CMK (cell line): ENCODE results near the gene GABARAPL1.
"Not testable (repeated sequence)": the region's sequence is repeated elsewhere in the genome, so short reads cannot be mapped to it uniquely, and the experiment has no call there.

ENCODE experiments used
- DNase-seq: peaks from one replicate; pipeline ENCODE4 v3.0.0-alpha.2; 2010; ENCODE audit warnings: low read depth

GABARAPL1 gene

GRCh38 chr12:10212739-10213131 lies at the start of gene GABARAPL1:
Gene GABARAPL1 (plus strand): TSS chr12:10212877. CDS start chr12:10213130, 253 bp downstream.
- no peak for DNase-seq

GRCh38 chr12:10163084-10163483 lies 49.6 kb upstream of the GABARAPL1 start:
- no peak for DNase-seq

DNA sequence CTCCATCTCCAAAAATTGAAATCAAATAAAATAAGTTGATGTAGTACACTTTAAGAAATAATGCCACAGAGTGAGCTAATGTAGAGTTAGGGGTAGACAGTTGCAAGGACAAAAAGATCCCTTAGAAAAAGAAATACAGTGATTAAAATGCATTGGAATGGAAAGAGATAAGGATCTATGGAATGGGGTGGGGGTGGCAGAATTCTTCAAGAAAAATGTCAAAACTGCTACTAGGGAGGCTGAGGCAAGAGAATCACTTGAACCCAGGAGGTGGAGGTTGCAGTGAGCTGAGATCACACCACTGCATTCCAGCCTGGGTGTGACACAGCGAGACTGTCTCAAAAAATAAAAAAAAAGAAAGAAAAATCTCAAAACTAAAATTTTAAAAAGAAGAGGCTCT lies 47.3 kb upstream of the GABARAPL1 start:
- DNase-seq = no peak

DNA sequence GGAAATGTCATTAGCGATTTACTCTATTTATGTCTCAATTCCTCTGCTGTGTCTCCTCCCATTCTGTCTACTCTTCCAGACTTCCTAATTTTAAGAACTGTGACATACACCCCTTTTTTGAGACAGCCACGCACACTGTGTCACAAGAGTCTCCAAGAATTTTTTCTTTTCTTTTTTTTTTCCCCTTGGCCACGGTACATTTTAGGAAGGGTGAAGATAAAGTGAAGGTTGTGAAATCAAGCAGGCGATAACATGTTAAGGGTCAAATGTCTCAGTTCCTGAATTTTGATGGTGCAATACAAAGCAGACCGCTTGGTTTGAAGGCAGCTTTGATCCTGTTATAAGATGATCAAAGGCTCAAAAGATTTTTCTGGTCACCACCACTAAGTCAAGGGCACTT lies 45.1 kb upstream of the GABARAPL1 start:
- DNase-seq = no peak

- DNase-seq = no peak
Measured at GRCh38 chr12:10169104-10169503, 43.6 kb upstream of the GABARAPL1 start.

DNA sequence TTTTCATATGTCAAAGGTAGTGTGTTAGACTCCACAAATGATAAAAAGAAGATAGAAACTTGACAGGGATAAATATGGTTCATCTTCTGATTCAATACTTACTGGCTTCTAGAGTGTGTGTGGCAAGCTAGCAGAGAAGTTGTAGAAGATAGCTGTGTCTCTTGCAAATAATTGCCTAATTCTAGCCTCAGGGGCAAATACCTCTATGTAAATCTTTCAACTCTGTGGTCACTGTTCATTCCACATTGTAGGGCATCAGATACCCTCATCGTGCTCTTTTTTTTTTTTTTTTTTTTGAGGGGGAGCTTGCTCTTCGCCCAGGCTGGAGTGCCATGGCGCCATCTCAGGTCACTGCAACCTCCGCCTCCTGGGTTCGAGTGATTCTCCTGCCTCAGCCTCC lies 42.5 kb upstream of the GABARAPL1 start:
- no peak for DNase-seq

- DNase-seq = no peak
Measured at GRCh38 chr12:10171973-10172728, 40.5 kb upstream of the GABARAPL1 start, which contains the start of gene OLR1. Gene OLR1 (minus strand): TSS chr12:10172132. CDS start chr12:10172077, 55 bp downstream.

DNA sequence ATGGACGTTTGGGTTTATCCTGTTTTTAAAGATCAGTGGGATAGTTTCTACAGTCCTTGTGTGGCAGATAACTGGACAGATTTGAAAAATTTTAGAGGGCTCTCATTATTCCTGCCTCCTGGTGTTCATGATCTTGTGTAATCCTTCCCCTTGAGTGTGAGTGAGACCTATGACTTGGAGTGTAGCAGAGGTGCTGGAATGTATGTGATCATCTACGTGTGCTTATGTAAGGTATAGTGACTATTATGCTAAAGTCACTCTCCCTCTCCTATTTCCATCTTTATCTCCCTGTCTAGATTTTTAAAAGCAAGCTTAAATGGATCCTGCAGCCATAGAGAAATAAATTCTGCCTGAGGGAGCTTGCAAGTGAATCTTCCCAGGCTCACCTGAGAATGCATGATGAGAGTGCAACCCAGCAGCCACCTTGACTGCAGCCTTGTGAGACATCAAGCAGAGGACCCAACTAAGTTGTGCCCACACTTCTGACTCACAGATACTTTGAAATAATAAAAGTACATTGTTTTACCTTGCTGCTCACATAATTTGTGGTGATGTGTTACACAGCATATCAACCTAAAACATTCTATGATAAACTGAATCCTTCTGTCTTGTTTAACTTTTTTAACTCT lies 37.6 kb upstream of the GABARAPL1 start:
- DNase-seq = no peak

- no peak for DNase-seq
Measured at GRCh38 chr12:10175846-10176636, 36.6 kb upstream of the GABARAPL1 start.

- DNase-seq = no peak
Measured at GRCh38 chr12:10178821-10179220, 33.9 kb upstream of the GABARAPL1 start, which contains the start of gene TMEM52B. Gene TMEM52B (plus strand): TSS chr12:10179032. CDS start chr12:10179575, 543 bp downstream.

DNA sequence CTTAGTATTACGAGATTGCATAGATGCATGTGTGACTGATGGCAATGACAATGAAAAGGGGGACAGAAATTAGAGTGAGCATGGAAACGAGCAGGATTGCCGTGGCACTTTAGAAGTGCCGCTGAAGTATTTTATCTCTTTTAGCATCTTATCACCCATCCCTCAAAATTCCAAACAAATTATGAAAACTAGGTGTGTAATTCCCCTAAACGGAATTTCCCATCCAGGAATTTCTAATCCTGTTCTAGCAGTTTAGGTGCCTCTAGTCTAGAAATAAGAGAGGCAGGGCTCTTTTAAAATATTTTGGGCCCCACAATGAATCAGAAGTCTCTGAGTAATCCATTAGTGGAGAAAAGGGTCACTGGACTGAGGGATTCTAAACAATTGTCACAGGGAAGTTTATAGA lies 32.9 kb upstream of the GABARAPL1 start:
- DNase-seq = no peak

GRCh38 chr12:10182354-10183049 lies 30.2 kb upstream of the GABARAPL1 start:
- DNase-seq = no peak

- DNase-seq = no peak
Measured at GRCh38 chr12:10184261-10184843, 28.3 kb upstream of the GABARAPL1 start.

GRCh38 chr12:10186299-10186698 lies 26.4 kb upstream of the GABARAPL1 start:
- no peak for DNase-seq

GRCh38 chr12:10186958-10187357 lies 25.7 kb upstream of the GABARAPL1 start:
- DNase-seq = not testable (repeated sequence)

DNA sequence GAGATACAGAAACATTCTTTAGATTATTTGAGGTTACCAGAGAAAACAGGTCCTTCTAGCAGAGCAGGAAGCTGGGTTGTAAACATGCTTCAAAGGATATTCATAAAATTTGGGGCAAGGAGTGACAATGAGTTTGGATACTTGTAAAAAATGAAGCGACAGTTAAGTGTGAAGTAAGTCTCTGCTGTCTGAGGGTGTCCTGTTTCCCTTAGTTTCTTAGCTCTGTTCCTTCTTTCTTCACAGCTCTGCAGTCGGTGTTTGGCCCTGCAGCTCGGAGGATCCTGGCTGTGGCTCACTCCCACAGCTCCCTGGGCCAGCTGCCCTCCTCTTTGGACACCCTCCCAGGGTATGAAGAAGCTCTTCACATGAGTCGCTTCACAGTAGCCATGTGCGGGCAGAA lies 23.0 kb upstream of the GABARAPL1 start:
- no peak for DNase-seq

- no peak for DNase-seq
Measured at GRCh38 chr12:10190558-10191388, 21.9 kb upstream of the GABARAPL1 start.

DNA sequence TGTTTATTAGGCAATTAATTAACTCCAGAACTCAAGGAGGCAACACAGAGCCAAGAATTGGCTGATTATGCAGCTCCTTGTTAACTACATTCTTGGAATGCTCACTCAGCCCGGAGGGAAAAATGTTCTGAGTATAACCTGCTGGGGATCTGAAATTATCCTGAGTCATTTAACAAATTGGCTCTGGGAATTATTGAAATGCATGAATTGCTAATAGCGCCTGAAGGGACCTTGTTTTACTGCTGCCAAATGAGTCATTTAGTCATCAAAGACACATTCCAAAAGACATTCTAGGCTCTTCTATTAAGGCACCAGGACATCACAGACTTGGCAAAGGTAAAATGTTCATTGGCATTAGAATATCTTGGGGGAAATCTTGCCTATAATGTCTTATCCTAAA lies 20.8 kb upstream of the GABARAPL1 start:
- no peak for DNase-seq

DNA sequence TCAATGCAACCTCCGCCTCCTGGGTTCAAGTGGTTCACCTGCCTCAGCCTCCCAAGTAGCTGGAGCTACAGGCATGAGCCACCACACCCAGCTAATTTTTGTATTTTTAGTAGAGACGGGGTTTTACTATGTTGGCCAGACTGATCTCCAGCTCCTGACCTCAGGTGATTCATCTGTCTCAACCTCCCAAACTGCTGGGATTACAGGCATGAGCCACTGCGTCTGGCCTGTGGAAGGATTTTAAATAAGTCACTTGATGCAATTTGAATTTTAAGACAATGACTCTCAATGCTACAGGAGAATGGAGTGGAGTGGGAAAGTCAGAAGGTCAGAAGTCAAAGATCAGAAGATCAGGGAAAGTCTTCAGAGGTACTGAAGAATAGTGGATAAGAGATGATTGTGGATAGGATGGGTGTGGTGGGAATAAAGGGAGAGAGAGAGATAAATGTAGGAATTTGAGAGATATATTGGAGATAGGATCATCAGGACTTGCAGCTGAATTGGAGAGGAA lies 18.5 kb upstream of the GABARAPL1 start:
- no peak for DNase-seq

GRCh38 chr12:10196210-10196609 lies 16.5 kb upstream of the GABARAPL1 start:
- no peak for DNase-seq

DNA sequence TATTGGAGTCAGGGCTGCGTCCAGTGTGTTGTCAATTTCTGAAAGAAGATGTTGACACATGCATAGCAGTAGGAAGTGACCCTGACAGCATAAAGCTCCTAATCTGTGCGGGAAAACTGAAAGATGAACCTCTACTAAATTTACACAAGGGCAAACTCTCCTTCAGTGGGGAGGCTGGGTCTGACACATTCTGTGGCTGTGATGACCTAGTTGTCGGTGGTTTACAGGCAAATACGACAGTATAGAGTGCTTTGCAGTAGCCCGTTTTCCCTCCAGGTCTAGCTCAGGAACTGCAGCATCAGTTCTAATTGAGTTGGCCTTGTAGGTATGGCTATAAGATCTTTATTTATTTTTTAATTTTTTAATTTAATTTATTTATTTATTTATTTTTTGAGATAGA lies 14.8 kb upstream of the GABARAPL1 start:
- DNase-seq = no peak
